Stimulated activated naive B cell treated with anti-CD40 and anti-IgM and Interleukin-4, amounts not matched to agents 10 μg/mL and 1 μg/mL and 100 μg/mL, for 72 hours (primary cell): ENCODE results near the gene TNNT3.

Experiments
- ATAC-seq, 2 donors: fragments of 150-1000 bp; cut with Tn5 transposase; replicated peaks; 2 replicates each; pipeline ENCODE4 v1.10.0; 2021; ENCODE audit warnings: moderate library complexity in 1 of 2
- DNase-seq: peaks from one replicate; pipeline ENCODE4 v3.0.0; 2021
- H3K27ac Mint-ChIP-seq: one replicate; pipeline ENCODE4 v1.8.0; 2022; ENCODE audit warnings: mild to moderate bottlenecking, mixed read lengths
- H3K27me3 Mint-ChIP-seq, 2 donors: one replicate each; pipeline ENCODE4 v1.8.0; 2022; ENCODE audit warnings: mixed read lengths in 2 of 2
- H3K36me3 Mint-ChIP-seq, 2 donors: one replicate each; pipeline ENCODE4 v1.8.0; 2022; ENCODE audit warnings: mixed read lengths in 2 of 2, mild to moderate bottlenecking in 1 of 2
- H3K4me1 Mint-ChIP-seq, 2 donors: one replicate each; pipeline ENCODE4 v1.8.0; 2022; ENCODE audit warnings: mixed read lengths in 2 of 2, mild to moderate bottlenecking in 1 of 2
- H3K4me3 Mint-ChIP-seq, 2 donors: one replicate each; pipeline ENCODE4 v1.8.0; 2022; ENCODE audit warnings: mild to moderate bottlenecking in 2 of 2, mixed read lengths in 2 of 2, moderate library complexity in 1 of 2
- H3K9me3 Mint-ChIP-seq, 2 donors: one replicate each; pipeline ENCODE4 v1.8.0; 2022; ENCODE audit warnings: mixed read lengths in 2 of 2, mild to moderate bottlenecking in 1 of 2

TNNT3 gene

GRCh38 chr11:1918436-1919315, 827 bp upstream of the TNNT3 start:
- ATAC-seq (no peak), DNase-seq (no peak)
- Mint-ChIP-seq H3K9me3 (no peaks in the 10 kb centered on the region), H3K4me3 (no peak overlapping the region), H3K27ac (no peak overlapping the region), H3K36me3 (peaks cover 0 to 4% of the 10 kb centered on the region in 2 donors), H3K27me3 (peaks cover 21 to 47% of the 10 kb centered on the region in 2 donors), H3K4me1 (peaks cover 18 to 25% of the 10 kb centered on the region in 2 donors)

GRCh38 chr11:1920128-1920908, 815 bp downstream of the TNNT3 start:
- Mint-ChIP-seq H3K36me3 (peaks cover 0 to 4% of the 10 kb centered on the region in 2 donors), H3K4me3 (no peak overlapping the region), H3K27ac (no peak overlapping the region), H3K4me1 (peaks cover 13 to 20% of the 10 kb centered on the region in 2 donors), H3K9me3 (no peaks in the 10 kb centered on the region), H3K27me3 (peaks cover 11 to 37% of the 10 kb centered on the region in 2 donors)
- no peak for DNase-seq
- ATAC-seq, result no peak

DNA sequence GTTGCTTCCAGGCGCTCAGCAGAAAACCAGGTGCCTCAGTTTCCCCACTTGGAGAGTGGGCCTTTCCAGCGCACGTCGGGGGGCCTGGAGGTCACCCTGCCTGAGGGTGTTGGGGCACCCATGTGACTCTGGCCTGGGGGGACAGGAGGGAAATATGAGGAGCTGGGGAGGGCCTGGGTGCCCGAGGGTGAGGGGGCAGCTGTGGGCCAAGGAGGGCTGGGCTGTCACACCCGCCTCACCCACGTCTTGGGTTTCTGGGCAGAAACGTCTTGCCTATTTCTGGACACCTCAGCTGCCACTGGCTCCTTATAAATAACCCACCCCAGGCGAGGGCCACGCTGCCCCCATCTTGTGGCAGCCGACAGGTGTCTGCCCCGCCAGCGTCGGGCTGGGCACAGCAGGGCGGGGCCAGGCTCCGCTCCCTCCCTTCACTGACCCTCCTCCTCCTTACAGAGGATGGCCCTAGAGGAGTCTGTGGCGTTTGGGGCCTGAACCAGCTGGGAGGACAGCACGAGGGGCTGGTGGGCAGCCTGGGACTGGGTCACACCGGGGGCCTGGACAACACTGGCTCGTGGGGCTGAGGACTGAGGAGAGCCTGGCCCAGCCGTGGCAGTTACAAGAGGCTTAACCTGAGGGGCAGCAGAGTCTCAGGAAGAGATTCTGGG, 1.5 kb downstream of the TNNT3 start:
- H3K4me3 Mint-ChIP-seq, result no peak overlapping the region
- H3K27ac Mint-ChIP-seq, result no peak overlapping the region
- peaks cover 9 to 13% of the 10 kb centered on the region in 2 donors for H3K4me1 Mint-ChIP-seq
- H3K27me3 Mint-ChIP-seq, result peaks cover 10 to 42% of the 10 kb centered on the region in 2 donors
- H3K36me3 Mint-ChIP-seq, result no peaks in the 10 kb centered on the region
- no peak for DNase-seq
- ATAC-seq, result no peak
- no peaks in the 10 kb centered on the region for H3K9me3 Mint-ChIP-seq

GRCh38 chr11:1921574-1922141, 2.2 kb downstream of the TNNT3 start:
- peak overlapping the region; percentile 38 for H3K27ac Mint-ChIP-seq

GRCh38 chr11:1922481-1923081, 3.1 kb downstream of the TNNT3 start:
- H3K27ac Mint-ChIP-seq, result no peak overlapping the region

More at GRCh38 chr11:1921574-1922141, 2.2 kb downstream of the TNNT3 start:
- Mint-ChIP-seq H3K4me3 (no peak overlapping the region), H3K36me3 (no peaks in the 10 kb centered on the region), H3K4me1 (peaks cover 8 to 12% of the 10 kb centered on the region in 2 donors), H3K27me3 (peaks cover 16 to 48% of the 10 kb centered on the region in 2 donors), H3K9me3 (no peaks in the 10 kb centered on the region)
- no peak for DNase-seq
- no peak for ATAC-seq

DNA sequence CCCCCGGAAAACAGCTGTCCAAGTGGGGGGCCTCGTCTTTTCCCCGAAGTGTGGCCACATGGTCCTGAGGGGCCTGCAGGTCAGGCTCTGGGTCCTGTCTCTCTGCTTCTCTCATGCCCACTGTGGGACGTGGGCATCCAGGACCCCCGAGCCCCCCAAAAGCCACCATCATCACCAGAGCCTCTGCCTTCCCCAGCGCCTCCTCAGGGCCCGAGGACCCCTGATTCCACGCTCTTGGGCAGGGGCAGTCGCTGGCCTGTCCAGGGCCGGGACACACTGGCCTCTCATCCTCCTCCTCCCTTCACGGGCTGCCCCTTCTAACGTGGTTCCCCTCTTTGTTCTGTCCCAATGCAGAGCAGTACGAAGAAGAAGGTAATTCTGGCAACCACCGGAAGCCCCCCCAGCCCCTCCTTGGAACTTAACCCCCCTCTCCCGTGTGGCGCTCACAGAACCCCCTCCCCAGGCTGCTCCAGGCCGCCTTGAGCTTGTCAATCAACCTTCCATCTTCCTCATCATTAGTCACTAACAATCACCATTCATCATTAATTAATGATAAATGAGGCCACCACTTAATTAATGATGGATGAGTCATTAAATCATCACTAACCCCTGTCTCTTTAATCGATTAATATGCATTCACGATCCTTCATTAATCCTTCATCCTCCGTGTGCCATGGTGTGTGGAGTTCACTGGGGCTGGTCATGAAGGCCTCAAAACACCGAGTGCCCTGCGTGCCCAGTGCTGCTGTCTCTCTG, 3.9 kb downstream of the TNNT3 start:
- H3K36me3 Mint-ChIP-seq, result no peaks in the 10 kb centered on the region
- no peak overlapping the region for H3K4me3 Mint-ChIP-seq
- peaks cover 18 to 51% of the 10 kb centered on the region in 2 donors for H3K27me3 Mint-ChIP-seq
- ATAC-seq (no peak), DNase-seq (no peak)
- H3K27ac Mint-ChIP-seq, result no peak overlapping the region
- H3K4me1 Mint-ChIP-seq, result peaks cover 9 to 14% of the 10 kb centered on the region in 2 donors
- H3K9me3 Mint-ChIP-seq, result no peaks in the 10 kb centered on the region

More at GRCh38 chr11:1922481-1923081, 3.1 kb downstream of the TNNT3 start:
- Mint-ChIP-seq H3K9me3 (no peaks in the 10 kb centered on the region), H3K4me3 (no peak overlapping the region), H3K4me1 (peaks cover 9 to 14% of the 10 kb centered on the region in 2 donors), H3K27me3 (peaks cover 18 to 51% of the 10 kb centered on the region in 2 donors), H3K36me3 (no peaks in the 10 kb centered on the region)
- DNase-seq, result no peak
- ATAC-seq, result no peak

DNA sequence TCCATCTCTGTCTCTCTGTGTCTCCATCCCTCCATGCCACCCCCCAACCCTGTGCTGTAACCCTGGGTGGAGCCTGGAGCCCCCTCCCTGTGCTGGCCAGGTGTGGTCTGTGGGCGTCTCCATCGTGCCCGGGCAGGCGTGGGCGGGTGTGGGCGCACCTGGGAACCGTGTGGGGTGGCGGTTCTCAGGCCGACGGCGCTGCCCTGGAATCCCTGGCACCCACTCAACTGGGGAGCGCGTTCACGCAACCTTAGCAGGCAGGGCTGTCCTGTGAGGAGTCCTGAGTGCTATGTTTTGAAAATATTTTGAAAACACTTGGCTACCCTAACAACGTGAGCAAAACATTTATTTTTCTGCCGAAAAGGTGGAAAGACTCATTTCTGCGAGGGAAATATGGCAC, 4.7 kb downstream of the TNNT3 start:
- Mint-ChIP-seq H3K4me3 (no peak overlapping the region), H3K27me3 (peaks cover 18 to 56% of the 10 kb centered on the region in 2 donors), H3K4me1 (peaks cover 9 to 14% of the 10 kb centered on the region in 2 donors), H3K27ac (no peak overlapping the region), H3K9me3 (no peaks in the 10 kb centered on the region), H3K36me3 (no peaks in the 10 kb centered on the region)
- DNase-seq (no peak), ATAC-seq (no peak)

- ATAC-seq (no peak), DNase-seq (no peak)
- H3K4me1 Mint-ChIP-seq, result peaks cover 7 to 9% of the 10 kb centered on the region in 2 donors
- H3K27me3 Mint-ChIP-seq, result peaks cover 24 to 57% of the 10 kb centered on the region in 2 donors
- H3K27ac Mint-ChIP-seq, result no peak overlapping the region
- H3K36me3 Mint-ChIP-seq, result no peaks in the 10 kb centered on the region
- H3K9me3 Mint-ChIP-seq, result no peaks in the 10 kb centered on the region
- no peak overlapping the region for H3K4me3 Mint-ChIP-seq
Observed at GRCh38 chr11:1924646-1925372, 5.3 kb downstream of the TNNT3 start.

DNA sequence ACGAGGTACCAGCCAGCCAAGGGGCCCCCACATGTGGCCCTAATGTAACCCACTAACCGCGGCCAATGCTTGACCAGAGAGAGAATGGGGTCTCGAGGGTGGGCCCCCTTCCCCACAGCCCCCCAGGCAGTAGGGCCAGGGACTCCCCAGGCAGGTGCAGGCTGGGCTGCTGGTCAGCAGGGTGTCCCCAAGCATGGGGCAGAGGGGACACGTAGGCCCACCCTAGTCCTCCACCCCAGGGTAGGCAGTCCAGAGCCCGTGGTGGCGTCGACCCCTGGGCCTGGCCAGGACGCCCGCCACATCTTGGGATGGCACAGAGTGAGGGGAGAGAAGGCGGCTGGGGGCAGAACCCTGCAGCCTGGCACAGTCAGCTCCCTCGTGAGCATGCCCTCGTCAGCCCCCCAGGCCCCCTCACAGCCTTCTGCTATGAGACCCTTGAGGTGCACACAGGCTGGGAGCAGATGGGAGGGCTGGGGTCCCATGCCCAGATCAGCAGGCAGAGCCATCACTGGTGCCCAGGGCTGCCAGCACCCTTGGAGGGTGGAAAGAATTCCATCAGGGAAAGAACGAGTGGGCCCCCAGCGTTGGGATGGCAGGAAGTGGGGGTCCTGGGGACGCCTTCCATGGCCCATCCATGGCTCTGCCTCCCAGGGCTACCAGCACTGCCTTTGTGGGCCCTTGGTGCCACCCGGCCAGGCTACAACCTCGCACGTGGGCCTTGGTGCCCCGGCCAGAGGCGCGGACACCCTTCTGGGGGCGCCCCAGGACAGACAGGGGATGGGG, 6.1 kb downstream of the TNNT3 start:
- no peak for ATAC-seq
- peaks cover 25 to 60% of the 10 kb centered on the region in 2 donors for H3K27me3 Mint-ChIP-seq
- no peak for DNase-seq
- no peaks in the 10 kb centered on the region for H3K9me3 Mint-ChIP-seq
- no peaks in the 10 kb centered on the region for H3K36me3 Mint-ChIP-seq
- H3K4me1 Mint-ChIP-seq, result peaks cover 7 to 9% of the 10 kb centered on the region in 2 donors
- no peak overlapping the region for H3K4me3 Mint-ChIP-seq
- no peak overlapping the region for H3K27ac Mint-ChIP-seq

GRCh38 chr11:1926156-1927025, 6.9 kb downstream of the TNNT3 start:
- no peak overlapping the region for H3K4me3 Mint-ChIP-seq
- H3K27ac Mint-ChIP-seq, result no peak overlapping the region
- ATAC-seq (peak in 1 of 2 donors; percentile 41), DNase-seq (no peak)
- no peaks in the 10 kb centered on the region for H3K9me3 Mint-ChIP-seq
- no peaks in the 10 kb centered on the region for H3K36me3 Mint-ChIP-seq
- H3K27me3 Mint-ChIP-seq, result peaks cover 26 to 62% of the 10 kb centered on the region in 2 donors
- peaks cover 7 to 9% of the 10 kb centered on the region in 2 donors for H3K4me1 Mint-ChIP-seq

- Mint-ChIP-seq H3K27me3 (peaks cover 32 to 61% of the 10 kb centered on the region in 2 donors), H3K9me3 (no peaks in the 10 kb centered on the region), H3K27ac (no peak overlapping the region), H3K4me1 (peaks cover 9 to 14% of the 10 kb centered on the region in 2 donors), H3K36me3 (no peaks in the 10 kb centered on the region), H3K4me3 (no peak overlapping the region)
- DNase-seq (no peak), ATAC-seq (no peak)
Observed at GRCh38 chr11:1927026-1927847, 7.7 kb downstream of the TNNT3 start.
